K562 (cell line): ENCODE results near the gene NBPF11. TPM values are rescaled to one million over a fixed set of nuclear protein-coding genes. Genes with fewer than 3 reads are reported as not detected.

Experiments
- ATF1 ChIP-seq, 2 experiments: fragments of 450-650 bp in 1 of 2; IDR thresholded peaks; 2 replicates each; pipeline ENCODE4 v1.6.1; 2016; ENCODE audit warnings: missing compliant biosample characterization in 1 of 2, missing genetic modification characterization in 1 of 2
- ATF3 ChIP-seq, 2 experiments: fragments of 450-650 bp in 1 of 2; sonication (generic) in 1 of 2; formaldehyde crosslinking in 1 of 2; IDR thresholded peaks in 1 of 2; conservative IDR thresholded peaks in 1 of 2; 2 replicates each; pipeline versions ENCODE4 v1.6.1 to v1.8.1; 2016 to 2023; ENCODE audit warnings: mild to moderate bottlenecking in 2 of 2, moderate library complexity in 2 of 2, inconsistent platforms in 1 of 2, missing genetic modification reagents in 1 of 2
- CCAR2 ChIP-seq: fragments of 200-400 bp; formaldehyde crosslinking; IDR thresholded peaks from 2 replicates; pipeline ENCODE4 v1.6.1; 2017; ENCODE audit warnings: mild to moderate bottlenecking, low read depth, low read length
- DACH1 ChIP-seq: fragments of 450-650 bp; IDR thresholded peaks from 2 replicates; pipeline ENCODE4 v1.6.1; 2018; ENCODE audit not compliant: partially characterized antibody
- HMGN3 ChIP-seq: IDR thresholded peaks from 2 replicates; pipeline ENCODE4 v1.6.1; 2011; ENCODE audit warnings: borderline replicate concordance, low read depth, mild to moderate bottlenecking, mixed read lengths, low read length; ENCODE audit not compliant: insufficient read length; ENCODE audit errors: extremely low read depth
- POLR2G ChIP-seq: fragments of 200-400 bp; formaldehyde crosslinking; IDR thresholded peaks from 2 replicates; pipeline ENCODE4 v1.6.1; 2017; ENCODE audit warnings: low read depth, mild to moderate bottlenecking, antibody characterized with exemption, low read length, moderate library complexity
- PTTG1 ChIP-seq: fragments of 450-650 bp; IDR thresholded peaks from 2 replicates; pipeline ENCODE4 v1.6.1; 2016; ENCODE audit warnings: low read depth, mild to moderate bottlenecking, missing genetic modification characterization, missing compliant biosample characterization
- RBFOX2 ChIP-seq: fragments of 200-400 bp; formaldehyde crosslinking; IDR thresholded peaks from 2 replicates; pipeline ENCODE4 v1.6.1; 2017; ENCODE audit warnings: low read depth, mild to moderate bottlenecking, low read length, moderate library complexity
- SUPT5H ChIP-seq: fragments of 450-650 bp; IDR thresholded peaks from 2 replicates; pipeline ENCODE4 v1.6.1; 2016
- THRB ChIP-seq: fragments of 450-650 bp; formaldehyde crosslinking; conservative IDR thresholded peaks from 2 replicates; pipeline ENCODE4 v1.4.0; 2022; ENCODE audit warnings: mild to moderate bottlenecking, missing genetic modification characterization
- ZBTB33 ChIP-seq: sonication (generic); formaldehyde crosslinking; IDR thresholded peaks from 2 replicates; pipeline ENCODE4 v1.8.1; 2023; ENCODE audit warnings: mild to moderate bottlenecking, missing genetic modification reagents
- ZNF511 ChIP-seq: sonication (generic); formaldehyde crosslinking; IDR thresholded peaks from 2 replicates; pipeline ENCODE4 v1.8.0; 2022; ENCODE audit warnings: mild to moderate bottlenecking, missing genetic modification reagents
- ZNF57 ChIP-seq: fragments of 450-650 bp; formaldehyde crosslinking; IDR thresholded peaks from 2 replicates; pipeline ENCODE4 v1.4.0; 2020; ENCODE audit warnings: mild to moderate bottlenecking, moderate library complexity
- ZNF668 ChIP-seq: fragments of 250-450 bp; sonication (Bioruptor Pico); IDR thresholded peaks from 2 replicates; pipeline ENCODE4 v1.8.0; 2022; ENCODE audit warnings: mild to moderate bottlenecking, inconsistent platforms
- ZNF75A ChIP-seq: fragments of 450-650 bp; formaldehyde crosslinking; IDR thresholded peaks from 2 replicates; pipeline ENCODE4 v1.4.0; 2020; ENCODE audit warnings: mild to moderate bottlenecking
- polyA plus RNA-seq, 8 experiments: library from polyadenylated mRNA; depleted of rRNA in 4 of 8; stranded (reverse) in 5 of 8; unstranded in 3 of 8; fragments of >200 nt; fragmentation: Nextera tagmentation in 2 of 8; fragmentation: Illumina TruSeq in 1 of 8; extraction: Ambion mirVana in 2 of 8; extraction: Trizol in 1 of 8; gene quantifications; 2 replicates each; pipeline versions ENCODE4 v1.2.1 to v1.2.3, GENCODE V29; 2011 to 2014; ENCODE audit warnings: inconsistent platforms in 1 of 8, missing spikeins in 1 of 8
- total RNA-seq, 7 experiments: library from RNA; depleted of rRNA in 6 of 7; stranded (reverse); fragments of >200 nt in 6 of 7; fragmentation: Illumina TruSeq in 2 of 7; extraction: Trizol in 2 of 7; gene quantifications; 2 replicates each; pipeline versions ENCODE4 v1.2.1 to v1.2.3, GENCODE V29; 2011 to 2021; ENCODE audit warnings: low replicate concordance in 1 of 7

NBPF11 gene
- total and polyA plus RNA-seq, 9 of the 15 experiments (the other 6 are each of a cell fraction or from before 2014, with no cell fraction given) = 2.8 to 17.0 (median 8.0) TPM

- no peak for TF ChIP-seq THRB
- TF ChIP-seq ZNF511 (CRISPR knock-in tag) = no peak
- TF ChIP-seq RBFOX2 = peak; percentile 67; the same call in 1 of the 2 replicates
- TF ChIP-seq ZBTB33 (CRISPR knock-in tag) = peak; percentile 85
- no peak for TF ChIP-seq ATF1 (CRISPR knock-in tag; IDR thresholded peaks at IDR 0.05)
- TF ChIP-seq ATF1 (tag; IDR thresholded peaks at IDR 0.05) = no peak
- TF ChIP-seq CCAR2 = no peak
- TF ChIP-seq POLR2G = peak; percentile 62
- TF ChIP-seq DACH1 = no peak
- no peak for TF ChIP-seq ZNF57 (CRISPR knock-in tag)
- TF ChIP-seq HMGN3 = no peak
- no peak for TF ChIP-seq PTTG1
- peak; percentile 21; the same call in 1 of the 2 replicates for TF ChIP-seq ATF3 (IDR thresholded peaks at IDR 0.05)
- TF ChIP-seq ATF3 (CRISPR knock-in tag; conservative IDR thresholded peaks at IDR 0.05) = no peak
- no peak for TF ChIP-seq SUPT5H
- TF ChIP-seq ZNF668 (CRISPR knock-in tag) = no peak
- TF ChIP-seq ZNF75A = 0 out of 2 replicates have a peak, but pooled peaks have one; percentile 41
Measured at GRCh38 chr1:148160343-148161052, 8.4 kb upstream of the NBPF11 start (continued).
